ENCODE results near the gene INF2. TPM values are rescaled to one million over a fixed set of nuclear protein-coding genes. Genes with fewer than 3 reads are reported as not detected.
"Not testable (repeated sequence)": the region's sequence is repeated elsewhere in the genome, so short reads cannot be mapped to it uniquely, and the experiment has no call there.

The INF2 gene
- total RNA-seq, 2 experiments from 2014 or later: 62.8 to 64.9 TPM

DNA sequence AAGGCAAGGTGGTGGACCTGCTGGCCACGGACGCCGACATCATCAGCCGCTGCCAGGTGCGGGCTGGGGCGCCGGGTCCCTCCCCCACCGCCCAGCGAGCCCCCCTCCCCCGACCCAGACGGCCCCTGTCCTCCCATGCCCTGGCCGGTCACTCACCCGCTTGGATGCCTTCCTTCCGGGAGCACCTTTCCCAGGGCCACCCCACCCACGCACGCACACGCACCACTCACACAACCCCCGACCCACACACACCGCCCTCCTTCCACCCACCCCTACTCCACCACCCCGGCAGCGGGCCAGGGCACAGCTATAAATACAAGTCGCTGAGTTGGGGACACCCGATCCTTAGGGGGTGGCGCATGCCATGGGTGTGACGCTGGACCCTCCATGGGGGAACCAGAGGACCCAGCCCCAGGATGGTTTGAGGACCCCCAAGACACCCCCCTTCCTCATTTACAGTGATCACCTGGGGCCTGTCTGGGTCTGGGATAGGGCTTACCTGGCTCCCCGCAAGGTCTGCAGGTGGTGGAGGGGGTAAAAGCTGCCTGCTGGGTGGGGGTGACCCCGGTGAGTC lies 35.1 kb downstream of the INF2 start:
- ChIA-PET CTCF (interaction anchor here (0.8 to 2.9 kb wide), 3 partner anchors 10 to 21 kb away, joined by 3 to 15 read pairs (median 5); no protein-coding TSS in a partner anchor), POLR2A (interaction anchor here (1.1 kb wide), 1 partner anchor 28 kb away, joined by 4 read pairs; no protein-coding TSS in a partner anchor)

DNA sequence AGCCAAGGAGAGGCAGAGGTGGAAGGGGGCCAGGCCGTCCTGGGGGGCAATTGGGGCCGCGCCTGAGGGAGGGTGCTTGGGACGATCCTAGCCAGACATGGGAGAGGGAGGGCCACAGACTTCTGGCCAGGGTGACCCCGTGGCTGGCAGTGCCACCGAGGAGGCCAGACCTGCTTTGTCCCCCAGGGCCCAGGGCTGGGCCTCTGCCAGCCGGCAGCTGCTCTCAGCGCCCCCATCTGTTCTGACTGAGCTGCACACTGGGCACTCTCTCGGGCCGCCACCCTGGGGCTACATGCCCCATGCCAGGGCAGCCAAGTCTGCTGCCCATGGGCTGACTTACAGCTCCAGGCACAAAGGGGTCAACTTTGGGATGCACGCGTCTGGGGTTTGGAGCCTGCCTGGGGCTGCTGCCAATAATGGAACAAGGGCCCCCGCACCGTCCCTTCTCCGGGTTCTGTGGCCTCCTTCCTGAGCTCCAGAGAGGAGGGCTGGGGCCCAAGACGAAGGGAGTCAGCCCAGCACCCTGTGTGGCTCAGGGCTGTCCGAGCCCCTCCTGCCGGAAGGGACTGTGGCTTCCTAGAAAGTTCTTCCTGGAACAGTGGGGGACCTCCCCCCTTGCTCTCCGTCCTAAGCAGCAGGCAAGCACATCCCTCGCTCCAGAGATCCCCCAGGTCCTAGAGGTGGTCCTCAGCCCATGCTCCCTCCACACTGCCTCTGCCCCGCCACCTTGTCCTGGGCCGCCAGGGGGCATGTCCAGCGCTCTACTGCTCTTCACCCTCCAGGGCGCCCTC lies 35.8 kb downstream of the INF2 start:
- POLR2A ChIA-PET: interaction anchor here (1.1 kb wide), 1 partner anchor 27 kb away, joined by 4 read pairs; no protein-coding TSS in a partner anchor
- CTCF ChIA-PET: interaction anchor here (0.6 to 2.9 kb wide), 5 partner anchors 10 to 53 kb away, joined by 3 to 15 read pairs (median 4); no protein-coding TSS in a partner anchor

DNA sequence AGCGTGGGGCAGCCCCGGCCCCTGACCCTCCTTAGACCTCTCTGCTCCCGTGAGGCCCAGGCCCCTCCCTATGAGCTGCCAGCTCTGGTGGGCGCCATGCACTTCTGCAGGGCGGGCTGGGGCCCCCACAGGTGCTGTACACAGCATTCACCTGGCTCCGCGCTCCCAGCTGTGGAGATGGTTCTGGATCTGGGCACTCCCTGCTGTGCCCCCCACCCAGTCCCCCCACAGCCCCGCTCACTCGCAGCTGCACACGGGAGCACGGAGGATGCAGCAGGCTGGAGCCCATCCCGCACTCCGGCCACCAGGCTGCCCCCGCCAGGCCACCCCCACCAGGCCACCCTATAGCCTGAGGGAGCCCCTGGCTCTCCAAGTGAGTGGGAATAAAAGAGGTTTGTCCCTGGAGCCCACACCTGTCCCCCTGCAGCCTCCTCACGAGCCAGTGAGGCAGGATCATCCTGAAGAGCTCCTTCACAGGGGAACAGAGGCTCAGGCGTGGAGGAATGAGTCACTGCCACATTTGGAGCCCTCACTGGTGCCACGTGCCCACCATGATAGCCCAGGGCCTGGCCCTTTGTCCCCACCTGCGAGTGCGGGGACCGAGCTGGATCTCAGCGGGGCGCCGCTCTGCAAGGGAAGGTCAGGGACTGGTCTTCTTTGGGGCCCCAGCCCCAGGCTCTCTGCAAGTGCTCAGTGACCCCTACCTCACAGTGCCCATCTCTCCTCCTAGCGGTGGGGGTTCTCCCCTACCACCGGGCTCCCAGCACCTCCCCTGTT lies 36.5 kb downstream of the INF2 start:
- ChIA-PET CTCF (interaction anchor here (0.6 to 0.8 kb wide), 3 partner anchors 26 to 54 kb away, joined by 3 to 4 read pairs (median 3); no protein-coding TSS in a partner anchor), POLR2A (no interaction called here)

DNA sequence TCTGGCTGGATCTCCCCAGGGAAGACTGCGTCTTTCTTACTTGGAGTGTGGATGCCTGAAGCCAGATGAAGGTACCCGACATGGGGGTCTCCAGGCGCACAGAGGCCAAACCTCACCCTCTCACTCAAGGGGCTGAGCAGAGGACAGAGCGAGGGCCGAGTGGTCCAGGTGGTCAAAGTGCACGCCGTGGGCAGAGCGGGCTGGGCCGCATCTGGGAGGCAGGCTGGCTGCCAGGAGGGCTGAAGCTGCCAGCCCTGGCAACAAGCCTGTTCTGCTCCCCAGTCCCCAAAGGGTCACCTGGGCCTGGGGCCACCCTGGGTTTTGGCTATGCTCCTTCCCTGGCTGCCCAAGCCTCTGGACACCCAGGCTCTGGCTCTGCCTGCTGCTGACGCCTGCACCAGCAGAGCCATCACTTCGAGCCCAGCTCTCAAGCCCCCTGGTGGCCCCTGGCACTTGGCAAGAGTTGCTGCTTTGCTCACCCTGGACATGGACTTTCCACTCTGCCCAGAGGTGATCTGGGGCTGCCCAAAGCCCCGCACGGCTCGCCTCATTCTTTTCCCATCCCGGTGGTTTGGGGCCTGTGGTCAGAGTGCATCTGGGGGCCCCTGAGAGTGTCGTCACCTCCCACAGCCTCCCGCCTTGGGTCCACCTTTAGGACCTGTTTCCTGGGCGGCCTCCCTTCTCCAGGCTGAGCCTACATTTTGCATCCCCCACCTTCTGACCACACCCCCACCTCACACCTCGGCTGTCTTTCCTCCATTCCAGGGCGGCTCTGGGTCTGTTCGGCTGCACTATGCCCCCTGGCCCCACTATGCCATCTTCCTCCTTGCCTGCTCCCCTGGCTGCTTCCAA lies 37.4 kb downstream of the INF2 start:
- CTCF ChIA-PET: interaction anchor here (1.5 kb wide), 1 partner anchor 26 kb away, joined by 3 read pairs; no protein-coding TSS in a partner anchor

GRCh38 chr14:104728631-104729030 lies 39.2 kb downstream of the INF2 start:
- POLR2A ChIA-PET: no interaction called here
- CTCF ChIA-PET: interaction anchor here (1.5 kb wide), 1 partner anchor 24 kb away, joined by 3 read pairs; no protein-coding TSS in a partner anchor

More for the DNA sequence above, 37.4 kb downstream of the INF2 start:
- POLR2A ChIA-PET: no interaction called here

DNA sequence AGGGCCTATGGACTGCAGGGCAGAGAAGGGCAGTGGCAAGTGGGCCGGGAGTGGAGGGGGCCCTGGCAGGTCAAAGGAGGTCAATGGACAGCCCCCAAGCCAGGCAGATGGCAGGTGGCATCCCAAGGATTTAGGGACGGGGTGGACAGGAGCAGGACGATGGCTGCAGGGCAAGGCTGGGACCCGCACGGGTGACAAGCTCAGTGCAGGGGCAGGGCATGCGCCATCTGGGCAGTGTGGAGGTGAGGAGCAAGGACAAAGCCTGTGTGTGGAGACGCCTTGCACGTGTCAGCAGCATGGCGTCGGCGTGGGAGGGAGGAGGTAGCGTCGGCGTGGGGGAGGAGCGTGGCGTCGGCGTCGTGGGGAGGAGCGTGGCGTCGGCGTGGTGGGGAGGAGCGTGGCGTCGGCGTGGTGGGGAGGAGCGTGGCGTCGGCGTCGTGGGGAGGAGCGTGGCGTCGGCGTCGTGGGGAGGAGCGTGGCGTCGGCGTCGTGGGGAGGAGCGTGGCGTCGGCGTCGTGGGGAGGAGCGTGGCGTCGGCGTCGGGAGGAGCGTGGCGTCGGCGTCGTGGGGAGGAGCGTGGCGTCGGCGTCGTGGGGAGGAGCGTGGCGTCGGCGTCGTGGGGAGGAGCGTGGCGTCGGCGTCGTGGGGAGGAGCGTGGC lies 39.9 kb downstream of the INF2 start:
- POLR2A ChIA-PET, CTCF ChIA-PET: not testable (repeated sequence)

DNA sequence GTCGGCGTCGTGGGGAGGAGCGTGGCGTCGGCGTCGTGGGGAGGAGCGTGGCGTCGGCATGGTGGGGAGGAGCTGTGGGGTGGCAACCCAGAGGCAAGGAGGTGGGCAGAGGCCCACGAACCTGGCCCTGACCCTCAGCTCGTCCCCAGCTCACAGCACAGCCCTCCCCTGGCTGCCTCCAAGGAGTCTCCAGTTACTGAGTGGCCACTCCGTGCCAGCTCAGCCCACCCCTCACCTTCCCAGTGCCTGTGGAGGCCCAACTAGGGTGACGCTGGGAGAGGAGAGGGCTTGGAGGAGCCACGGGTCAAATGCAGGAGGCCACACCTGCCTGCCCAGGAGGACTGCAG lies 40.4 kb downstream of the INF2 start:
- ChIA-PET POLR2A (no interaction called here), CTCF (no interaction called here)

- CTCF ChIA-PET: no interaction called here
Observed at GRCh38 chr14:104730487-104730886, 41.1 kb downstream of the INF2 start.

GRCh38 chr14:104731320-104732294 lies 42.2 kb downstream of the INF2 start:
- POLR2A ChIA-PET: no interaction called here
- CTCF ChIA-PET: no interaction called here

More at GRCh38 chr14:104730487-104730886, 41.1 kb downstream of the INF2 start:
- POLR2A ChIA-PET: no interaction called here

GRCh38 chr14:104732355-104732804 lies 43.0 kb downstream of the INF2 start:
- ChIA-PET CTCF (no interaction called here), POLR2A (no interaction called here)

GRCh38 chr14:104732931-104733681 lies 43.7 kb downstream of the INF2 start:
- POLR2A ChIA-PET: no interaction called here
- CTCF ChIA-PET: interaction anchor here (4.2 kb wide), 1 partner anchor 9 kb away, joined by 15 read pairs; the partner anchor contains the start of gene ADSS1

DNA sequence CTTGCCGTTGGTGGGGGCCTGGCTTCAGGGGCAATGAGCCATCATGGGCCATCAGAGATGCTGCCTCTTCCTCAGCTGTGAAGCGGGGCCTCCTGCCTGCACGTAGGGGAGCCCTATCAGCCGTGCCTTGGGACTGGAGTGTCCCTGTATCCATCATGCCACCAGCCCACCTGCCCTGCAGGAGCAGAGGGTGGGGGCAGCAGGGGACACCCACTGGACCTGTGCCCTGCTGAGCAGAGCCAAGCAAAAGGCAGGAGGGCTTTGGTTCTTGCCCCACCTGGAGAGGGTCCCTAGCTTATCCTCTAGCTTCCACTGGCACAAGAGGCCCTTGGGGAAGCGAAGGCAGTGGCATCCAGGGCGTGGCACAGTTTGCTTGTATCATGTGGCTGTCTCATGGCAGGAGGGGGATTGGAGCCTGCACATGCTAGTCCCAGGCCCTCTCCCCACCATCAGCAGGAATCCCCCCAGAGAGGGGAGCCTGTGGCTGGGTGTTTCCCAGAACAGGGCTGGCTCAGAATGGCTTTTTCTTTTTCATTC lies 44.7 kb downstream of the INF2 start:
- ChIA-PET CTCF (interaction anchor here (4.2 kb wide), 1 partner anchor 10 kb away, joined by 15 read pairs; the partner anchor contains the start of gene ADSS1), POLR2A (no interaction called here)

DNA sequence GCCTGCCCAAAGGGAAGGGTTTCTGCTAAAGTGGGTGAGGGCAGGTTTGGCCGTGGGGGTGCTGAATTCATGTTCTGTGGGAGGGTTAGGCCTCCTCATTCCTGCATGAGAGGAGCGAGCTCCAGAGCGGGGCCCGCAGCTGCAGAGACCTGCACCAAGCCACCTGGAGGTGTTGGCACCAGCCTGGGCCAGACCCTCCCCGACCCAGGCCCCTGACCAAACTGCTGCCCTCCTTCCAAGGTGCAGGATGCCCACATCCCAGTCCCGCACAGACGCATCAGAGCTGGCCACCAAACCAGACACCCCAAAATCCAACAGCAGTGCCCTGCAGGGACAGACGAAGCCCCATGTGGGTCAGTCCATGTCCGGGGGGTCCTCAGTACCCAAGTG lies 45.2 kb downstream of the INF2 start:
- ChIA-PET POLR2A (no interaction called here), CTCF (interaction anchor here (4.2 kb wide), 1 partner anchor 11 kb away, joined by 15 read pairs; the partner anchor contains the start of gene ADSS1)

- POLR2A ChIA-PET: no interaction called here
- CTCF ChIA-PET: interaction anchor here (4.2 kb wide), 1 partner anchor 11 kb away, joined by 15 read pairs; the partner anchor contains the start of gene ADSS1
Observed at GRCh38 chr14:104734991-104735779, 45.8 kb downstream of the INF2 start.

GRCh38 chr14:104735830-104736642 lies 46.6 kb downstream of the INF2 start:
- CTCF ChIA-PET: interaction anchor here (1.5 to 4.2 kb wide), 2 partner anchors 12 to 16 kb away, joined by 4 to 15 read pairs; partner anchors contain the start of genes ADSS1 and SIVA1
- POLR2A ChIA-PET: no interaction called here

Measured in activated CD8-positive, alpha-beta memory T cell treated with anti-CD3 and anti-CD28 coated beads for 36 hours (primary cell).